Measurements from ENCODE around the gene ELL. TPM values are rescaled to one million over a fixed set of nuclear protein-coding genes. Genes with fewer than 3 reads are reported as not detected.

ELL gene
- total and polyA plus RNA-seq, 9 of the 15 experiments (the other 6 are each of a cell fraction or from before 2014, with no cell fraction given), result 0.24 to 22.5 (median 4.1) TPM

GRCh38 chr19:18397242-18398202, 124.3 kb downstream of the ELL start, which contains the start of gene LRRC25 (continued):
- TF ChIP-seq HMBOX1 (IDR thresholded peaks at IDR 0.05) (no peak), SMAD1 (IDR thresholded peaks at IDR 0.05; ENCODE audit: low read depth, low read length, partially characterized antibody) (no peak), PREB (CRISPR knock-in tag; IDR thresholded peaks at IDR 0.05) (no peak), ZNF696 (CRISPR knock-in tag; conservative IDR thresholded peaks at IDR 0.05) (no peak), CHD4 (IDR thresholded peaks at IDR 0.05; ENCODE audit: insufficient read depth, insufficient replicate concordance, low read depth, low read length, poor library complexity, severe bottlenecking) (no peak), SNRNP70 (optimal IDR thresholded peaks at IDR 0.05; ENCODE audit: low read depth, low read length) (no peak), TARDBP (IDR thresholded peaks at IDR 0.05) (0 out of 2 replicates have a peak, but pooled peaks have one; percentile 41), ZNF24 (IDR thresholded peaks at IDR 0.05) (no peak), ZSCAN29 (IDR thresholded peaks at IDR 0.05) (no peak), OTX1 (CRISPR knock-in tag; IDR thresholded peaks at IDR 0.05) (no peak), MCM2 (IDR thresholded peaks at IDR 0.05; ENCODE audit: low read depth) (no peak), PYGO2 (tag; IDR thresholded peaks at IDR 0.05) (no peak), CHCHD3 (CRISPR knock-in tag; IDR thresholded peaks at IDR 0.05) (no peak), LEF1 (IDR thresholded peaks at IDR 0.05) (no peak), ZNF780A (CRISPR knock-in tag; IDR thresholded peaks at IDR 0.05) (no peak), PHF20 (IDR thresholded peaks at IDR 0.05; ENCODE audit: partially characterized antibody) (no peak), SIX5 (IDR thresholded peaks at IDR 0.05; ENCODE audit: borderline replicate concordance in 1 of 2, insufficient read depth in 1 of 2, low read depth in 1 of 2, low read length in 2 of 2) (no peak), SMAD4 (CRISPR knock-in tag; conservative IDR thresholded peaks at IDR 0.05) (0 out of 2 replicates have a peak, but pooled peaks have one; percentile 23), ZFP36 (IDR thresholded peaks at IDR 0.05; ENCODE audit: low read depth, low read length, partially characterized antibody) (peak; percentile 99), ETV1 (tag; conservative IDR thresholded peaks at IDR 0.05; ENCODE audit: low read depth) (no peak), MTA3 (IDR thresholded peaks at IDR 0.05; ENCODE audit: borderline replicate concordance) (no peak), E4F1 (CRISPR knock-in tag; IDR thresholded peaks at IDR 0.05; ENCODE audit: borderline replicate concordance) (no peak), KLF6 (CRISPR knock-in tag; IDR thresholded peaks at IDR 0.05; ENCODE audit: borderline replicate concordance) (no peak), CBX8 (IDR thresholded peaks at IDR 0.05; ENCODE audit: borderline replicate concordance, extremely low read depth, low read depth, low read length, poor library complexity, severe bottlenecking) (no peak)
